DND-41 (cell line): ENCODE data around the gene HIVEP1.

ENCODE experiments used
- EZH2 ChIP-seq: IDR thresholded peaks from 3 replicates; pipeline ENCODE4 v1.6.1; 2012; ENCODE audit warnings: borderline replicate concordance, low read depth, mild to moderate bottlenecking, moderate library complexity, low read length, inconsistent platforms; ENCODE audit not compliant: severe bottlenecking
- TF ChIP-seq, protein P1 (sequence below): IDR thresholded peaks from 2 replicates; pipeline ENCODE4 v1.5.1; 2012; ENCODE audit warnings: borderline replicate concordance, low read length, moderate library complexity, mild to moderate bottlenecking; ENCODE audit not compliant: poor library complexity, severe bottlenecking; ENCODE audit errors: extremely low read depth

DNA sequence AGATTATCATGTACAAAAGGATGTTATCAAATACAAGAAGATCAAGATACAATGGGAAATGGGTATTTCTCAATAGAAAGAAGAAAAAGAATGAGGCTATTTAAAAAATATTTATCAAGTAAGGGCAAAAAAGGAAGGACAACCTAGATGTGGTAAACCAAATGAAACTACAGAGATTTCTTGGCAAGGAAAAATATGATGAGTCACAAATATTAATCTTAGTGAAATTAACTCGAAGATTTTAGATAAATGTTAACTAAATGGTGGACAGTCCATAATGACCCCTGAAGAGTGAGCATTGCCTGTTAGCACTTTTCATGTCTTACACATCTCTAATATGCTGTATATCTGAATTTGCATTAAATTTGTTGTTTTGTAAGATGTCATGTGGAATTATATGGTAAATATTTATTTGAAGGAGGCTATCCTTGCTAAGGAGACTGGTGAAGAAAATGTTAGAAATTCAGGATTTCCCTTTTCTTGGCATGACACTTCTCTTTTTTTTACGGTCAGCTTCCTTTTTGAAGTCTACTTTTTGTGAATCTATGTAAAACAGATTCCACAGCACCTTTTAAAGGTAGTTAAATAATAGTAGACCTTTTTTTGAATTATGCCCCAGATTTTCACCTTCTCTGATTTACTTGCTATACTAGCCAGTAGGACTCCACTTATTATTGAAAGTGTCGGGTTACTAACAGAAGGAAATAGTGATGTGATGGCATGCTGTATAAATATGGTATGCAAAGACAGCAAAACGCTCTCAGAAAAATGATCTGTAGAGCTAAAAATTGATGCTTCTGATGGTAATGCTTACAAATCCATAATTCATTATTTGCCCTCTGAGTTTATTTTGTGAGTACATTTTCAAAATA, 120.5 kb downstream of the HIVEP1 start:
- TF ChIP-seq, protein P1, sequence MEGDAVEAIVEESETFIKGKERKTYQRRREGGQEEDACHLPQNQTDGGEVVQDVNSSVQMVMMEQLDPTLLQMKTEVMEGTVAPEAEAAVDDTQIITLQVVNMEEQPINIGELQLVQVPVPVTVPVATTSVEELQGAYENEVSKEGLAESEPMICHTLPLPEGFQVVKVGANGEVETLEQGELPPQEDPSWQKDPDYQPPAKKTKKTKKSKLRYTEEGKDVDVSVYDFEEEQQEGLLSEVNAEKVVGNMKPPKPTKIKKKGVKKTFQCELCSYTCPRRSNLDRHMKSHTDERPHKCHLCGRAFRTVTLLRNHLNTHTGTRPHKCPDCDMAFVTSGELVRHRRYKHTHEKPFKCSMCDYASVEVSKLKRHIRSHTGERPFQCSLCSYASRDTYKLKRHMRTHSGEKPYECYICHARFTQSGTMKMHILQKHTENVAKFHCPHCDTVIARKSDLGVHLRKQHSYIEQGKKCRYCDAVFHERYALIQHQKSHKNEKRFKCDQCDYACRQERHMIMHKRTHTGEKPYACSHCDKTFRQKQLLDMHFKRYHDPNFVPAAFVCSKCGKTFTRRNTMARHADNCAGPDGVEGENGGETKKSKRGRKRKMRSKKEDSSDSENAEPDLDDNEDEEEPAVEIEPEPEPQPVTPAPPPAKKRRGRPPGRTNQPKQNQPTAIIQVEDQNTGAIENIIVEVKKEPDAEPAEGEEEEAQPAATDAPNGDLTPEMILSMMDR, result no peak
- no peak for TF ChIP-seq EZH2
